ENCODE results near the gene ATXN7L1. TPM values are rescaled to one million over a fixed set of nuclear protein-coding genes. Genes with fewer than 3 reads are reported as not detected.
"Not testable (repeated sequence)": the region's sequence is repeated elsewhere in the genome, so short reads cannot be mapped to it uniquely, and the experiment has no call there.

The ATXN7L1 gene
- total RNA-seq, 1 donor from 2014 or later, result 5.1 TPM

DNA sequence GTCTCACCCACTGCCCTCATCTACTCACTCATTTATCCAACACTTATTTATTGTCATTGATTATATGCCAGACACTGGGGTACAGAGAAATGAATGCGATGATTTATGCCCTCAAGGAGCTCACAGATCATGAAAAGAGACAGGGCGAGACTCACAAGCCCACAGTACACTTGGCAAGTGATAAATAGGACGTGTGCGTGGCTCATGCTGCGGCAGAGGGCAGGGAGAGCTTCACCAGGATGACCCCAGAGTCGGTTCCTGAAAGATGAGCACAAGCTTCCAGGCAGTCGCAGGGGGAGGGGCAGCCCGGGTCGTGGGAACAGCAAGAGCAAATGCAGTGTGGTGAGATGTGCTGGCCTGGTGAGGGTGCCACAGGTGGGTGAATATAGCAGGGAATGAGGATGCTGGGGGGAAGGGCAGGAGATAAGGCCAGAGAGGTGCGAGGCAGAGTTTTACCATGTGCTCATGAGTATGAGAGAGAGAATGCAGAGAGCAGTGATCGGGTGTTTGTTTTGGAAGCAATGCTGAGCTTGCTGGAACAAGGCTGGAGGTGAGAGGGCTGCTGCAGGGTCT is 70.9 kb downstream of the ATXN7L1 start:
- no peak for DNase-seq (ENCODE audit: low read depth)

DNA sequence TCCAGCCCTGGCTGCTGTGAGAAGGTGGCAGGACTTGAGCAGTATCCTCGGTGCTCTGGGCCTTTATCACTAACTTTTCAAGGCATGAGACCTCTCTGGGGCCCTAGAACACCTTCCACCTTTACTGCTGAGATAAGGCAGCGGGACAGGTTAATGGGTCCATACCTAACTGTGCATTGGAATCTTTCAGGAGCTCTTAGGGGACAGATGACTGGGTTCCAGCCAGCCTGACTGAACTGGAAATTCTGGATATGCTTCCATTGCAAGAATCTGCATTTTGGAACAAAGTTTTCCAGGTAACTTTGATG is 73.0 kb downstream of the ATXN7L1 start:
- no peak for DNase-seq (ENCODE audit: low read depth)

DNA sequence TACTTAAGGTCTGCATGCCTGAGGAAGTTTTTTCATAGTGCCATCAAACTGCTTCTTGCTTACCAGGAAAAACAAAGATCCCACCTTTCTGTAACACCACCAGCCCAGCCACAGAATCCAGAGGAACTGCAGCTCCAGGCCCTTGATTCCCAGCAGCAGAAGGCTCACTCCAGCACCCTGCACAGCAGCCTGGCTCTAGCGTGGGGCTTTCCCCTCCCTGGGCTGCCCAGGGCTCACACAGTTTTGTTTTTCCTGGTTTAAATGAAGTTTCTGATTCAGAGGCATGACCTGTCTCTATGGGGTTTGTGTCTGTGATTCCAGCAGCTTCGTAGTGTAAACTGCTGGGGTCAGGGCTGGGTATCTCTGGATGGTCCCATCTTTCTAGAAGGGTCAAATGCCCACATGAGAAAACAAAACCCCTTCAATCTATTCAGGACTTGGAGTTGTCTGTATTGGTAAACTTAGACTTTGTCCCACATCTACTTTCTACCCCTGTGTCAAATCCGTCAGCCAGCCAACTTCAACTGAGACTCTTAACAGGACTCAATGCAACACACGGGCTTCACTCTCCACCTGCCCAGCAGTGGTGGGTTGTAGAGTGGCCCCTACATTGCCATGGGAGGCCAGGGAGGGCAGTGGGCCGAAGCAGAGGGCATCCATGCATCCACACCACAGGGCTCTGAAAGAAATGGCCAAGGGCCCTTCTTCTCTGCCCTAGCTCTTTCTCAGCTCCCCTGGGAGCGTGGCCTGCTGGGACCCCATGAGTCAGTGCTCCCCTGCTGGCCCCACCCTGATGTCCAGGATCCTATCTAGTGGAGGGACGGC is 73.6 kb downstream of the ATXN7L1 start:
- DNase-seq (ENCODE audit: low read depth), result no peak

DNA sequence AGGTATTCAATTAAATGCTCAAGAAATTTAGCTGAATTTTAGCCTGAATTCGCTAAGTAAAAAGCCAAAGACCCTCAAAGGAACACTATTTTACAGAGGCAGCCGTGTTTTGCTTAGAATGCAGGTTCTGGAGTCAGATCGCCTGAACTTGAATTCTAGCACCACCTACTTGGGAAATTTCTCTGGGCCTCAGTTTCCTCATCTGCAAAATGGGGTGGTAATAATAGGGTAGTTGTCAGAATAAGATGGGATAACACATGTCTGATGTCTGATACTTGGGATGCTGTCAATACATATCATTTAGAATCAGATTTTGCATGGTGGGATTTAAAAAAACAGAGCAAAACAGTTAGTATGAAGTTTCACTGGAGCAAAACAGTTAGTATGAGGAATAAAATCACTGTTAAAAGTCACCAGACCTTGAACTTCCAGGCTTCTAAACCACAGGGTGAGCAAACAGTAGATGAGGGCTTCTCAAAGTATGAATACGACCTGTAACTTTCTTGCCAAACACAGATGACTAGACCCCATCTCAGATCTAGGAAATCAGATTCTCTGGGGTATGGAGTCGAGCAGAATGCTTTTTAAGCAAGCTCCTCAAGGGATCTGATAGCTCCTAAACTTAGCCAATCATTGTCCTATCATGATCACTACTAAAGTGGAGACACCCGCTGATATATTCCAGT is 75.4 kb downstream of the ATXN7L1 start:
- DNase-seq (ENCODE audit: low read depth), result no peak

DNA sequence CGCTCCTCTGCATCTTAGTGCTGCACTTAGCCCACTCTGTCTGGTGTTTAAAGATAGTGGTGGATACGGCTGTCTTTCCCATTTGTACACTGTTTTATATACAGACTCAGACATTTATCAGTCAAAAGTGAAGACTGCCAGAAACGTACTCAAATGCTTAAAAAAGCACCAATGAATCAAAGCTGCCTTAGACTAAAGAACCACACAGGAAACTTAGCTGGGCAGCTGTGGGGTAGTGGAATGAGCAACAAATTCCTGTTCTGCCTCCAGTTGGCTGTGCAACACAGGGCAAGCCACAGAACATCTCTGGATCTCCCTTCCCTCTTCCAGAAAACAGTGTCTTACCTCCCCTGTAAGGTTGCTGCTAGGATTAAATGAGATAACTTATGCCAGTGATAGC is 76.0 kb downstream of the ATXN7L1 start:
- DNase-seq (ENCODE audit: low read depth), result peak; percentile 51

DNA sequence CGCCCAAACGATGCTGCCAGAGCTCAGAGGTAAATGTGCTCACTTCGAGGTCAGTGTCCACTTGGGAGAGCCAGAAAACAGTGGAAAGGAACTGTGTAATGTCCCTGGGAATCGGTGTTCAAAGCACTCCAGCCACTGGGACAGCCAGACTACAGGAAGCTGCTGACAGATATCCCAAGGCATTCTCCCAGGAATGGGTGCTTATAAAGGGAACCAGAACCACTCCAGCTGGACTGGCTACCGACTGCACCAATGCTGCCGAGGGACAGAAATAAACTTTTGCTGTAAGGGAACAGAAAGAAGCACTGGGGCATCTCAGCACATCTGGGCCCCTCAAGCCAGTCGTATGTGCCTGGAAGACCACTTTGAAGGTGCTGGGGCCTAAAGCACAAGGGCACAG is 76.7 kb downstream of the ATXN7L1 start:
- peak; percentile 50 for DNase-seq (ENCODE audit: low read depth)

DNA sequence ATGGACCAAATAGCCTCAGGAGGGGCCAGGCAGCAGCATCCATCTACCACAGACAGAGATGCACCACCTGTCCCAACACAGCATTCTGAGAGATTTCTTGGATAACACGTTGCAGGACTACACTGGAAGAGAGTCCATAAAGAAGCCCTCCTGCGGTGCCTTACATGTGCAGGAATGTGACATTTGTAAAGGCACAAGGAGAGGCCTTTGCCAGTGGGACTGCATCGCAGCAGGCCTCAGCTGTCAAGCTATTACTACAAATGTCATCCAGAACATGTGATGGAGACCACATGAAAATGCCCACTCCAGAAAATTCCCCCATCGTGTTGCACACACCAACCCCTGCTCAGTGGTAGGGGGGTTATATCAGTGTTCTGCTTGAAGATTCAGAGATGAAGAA is 77.4 kb downstream of the ATXN7L1 start:
- no peak for DNase-seq (ENCODE audit: low read depth)

DNA sequence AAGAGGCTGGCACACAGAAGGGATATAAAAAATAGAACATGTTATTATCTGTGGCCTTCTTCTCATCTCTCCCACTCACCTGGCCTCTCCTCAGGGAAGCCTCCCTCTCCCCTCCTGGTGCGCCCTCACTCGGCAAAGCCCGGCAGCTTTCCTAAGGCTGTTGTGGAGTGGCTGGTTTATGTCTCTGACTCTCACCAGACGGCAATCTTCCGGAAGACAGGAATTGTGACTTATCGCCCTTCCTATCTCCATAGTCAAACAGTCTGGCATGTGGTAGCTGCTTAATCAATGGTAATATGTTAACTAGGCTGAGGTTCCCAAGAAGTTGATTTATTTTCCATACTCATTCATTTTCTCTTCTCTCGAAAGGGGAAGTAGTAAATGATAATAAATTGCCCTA is 78.7 kb downstream of the ATXN7L1 start:
- DNase-seq (ENCODE audit: low read depth), result no peak

DNA sequence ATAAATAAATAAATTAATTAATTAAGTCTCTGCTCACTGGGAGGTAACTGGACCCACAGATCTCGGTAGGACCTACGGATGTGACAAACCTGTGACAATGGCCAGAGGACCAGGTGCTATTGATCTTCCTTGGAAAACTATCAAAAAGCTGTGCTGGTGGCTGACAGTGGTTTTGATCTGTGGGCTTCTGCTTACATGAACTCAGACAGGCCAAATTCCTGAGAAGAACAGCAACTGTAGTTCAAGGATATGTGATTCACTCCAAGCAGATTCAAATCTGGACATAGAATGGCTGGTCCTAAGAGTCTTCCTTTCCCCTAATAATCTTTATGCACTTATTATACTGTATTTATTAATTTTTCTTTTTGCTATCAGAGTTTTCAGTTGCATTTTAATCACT is 80.0 kb downstream of the ATXN7L1 start:
- peak; percentile 71 for DNase-seq (ENCODE audit: low read depth)

DNA sequence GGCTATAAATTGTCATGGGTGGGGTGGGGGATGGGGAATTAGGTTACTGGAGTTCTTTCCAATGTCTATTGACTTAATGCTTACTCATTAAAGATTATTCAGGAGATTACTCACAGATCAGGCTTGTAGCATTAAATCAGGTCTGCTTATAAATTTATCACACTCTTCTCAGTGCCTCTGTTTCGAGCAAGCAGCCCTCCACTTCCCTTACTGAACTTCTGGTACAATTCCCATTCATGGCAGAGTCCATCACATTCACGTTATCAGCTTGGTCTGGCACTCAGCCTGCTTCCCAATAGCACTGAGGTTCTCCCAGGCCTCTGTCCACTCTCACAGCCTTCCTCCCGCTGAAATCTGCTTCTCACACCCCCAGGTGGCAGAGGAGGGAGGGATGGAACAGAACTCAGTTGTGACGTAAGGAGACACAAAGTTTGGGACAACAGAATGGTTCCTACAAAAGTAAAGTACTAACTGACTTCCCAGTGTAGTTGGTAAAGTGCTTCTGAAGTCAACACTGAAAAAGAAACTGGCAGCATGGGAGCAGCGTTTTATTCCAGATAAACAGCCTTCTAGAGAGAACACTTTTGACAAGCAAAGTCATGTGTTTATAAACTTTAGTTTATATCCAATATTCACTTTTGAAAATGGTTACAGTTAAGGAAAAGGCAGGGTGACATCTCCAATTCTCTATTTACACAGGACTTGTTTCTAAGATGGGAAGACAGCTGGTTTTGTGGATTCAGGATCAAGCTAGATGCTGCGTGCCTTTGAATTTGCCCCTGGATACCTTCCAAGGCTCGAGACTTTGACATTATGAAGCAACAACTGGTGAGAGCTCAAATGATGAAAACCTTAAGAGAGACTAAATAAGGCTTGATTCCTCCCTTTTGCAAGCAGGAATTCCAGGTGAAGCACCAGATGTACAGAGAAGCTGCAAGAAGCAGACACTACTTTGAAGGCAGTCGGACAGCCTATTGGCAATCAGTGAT is 81.4 kb downstream of the ATXN7L1 start:
- peak; percentile 97 for DNase-seq (ENCODE audit: low read depth)

DNA sequence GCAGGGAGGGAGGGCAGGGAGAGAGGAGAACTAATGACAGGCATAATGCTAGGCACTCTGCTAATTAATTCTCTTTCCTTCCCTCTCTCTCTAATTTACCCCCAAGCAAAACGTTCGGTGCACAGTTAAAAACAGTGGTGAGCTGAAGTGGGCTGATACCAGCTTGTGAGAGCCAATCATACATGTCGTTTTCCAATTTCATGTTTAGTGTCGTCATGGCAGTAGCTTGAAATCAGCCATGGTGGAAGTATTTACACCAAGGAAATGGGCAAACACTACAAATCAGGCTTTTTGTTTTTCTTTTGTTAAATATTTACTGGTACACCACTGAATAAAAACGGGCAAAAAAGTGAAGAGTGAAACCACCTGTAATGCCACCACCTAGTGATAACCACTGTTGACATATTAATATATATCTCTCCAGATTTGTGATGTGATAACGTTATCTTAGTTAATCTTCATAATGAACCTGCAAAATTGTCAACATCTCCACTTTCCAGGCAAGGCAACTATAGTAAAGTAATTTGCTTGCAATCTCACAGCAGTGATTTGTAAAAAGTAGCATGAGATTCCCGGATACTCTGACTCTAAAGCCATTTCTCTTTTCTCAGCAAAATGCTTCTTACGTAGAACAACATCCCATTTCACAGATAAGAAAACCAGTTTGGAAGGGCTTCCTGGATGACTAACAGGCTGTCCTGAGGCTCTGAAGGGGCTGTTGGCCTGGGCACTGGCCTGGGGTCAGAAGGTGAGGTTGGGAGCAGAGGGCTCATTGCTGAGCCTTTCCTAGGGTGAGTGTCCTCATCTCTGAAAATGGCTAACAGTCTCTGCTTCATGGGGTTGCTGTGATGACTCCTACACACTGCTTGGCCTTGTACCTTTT is 83.7 kb downstream of the ATXN7L1 start:
- DNase-seq (ENCODE audit: low read depth), result no peak

DNA sequence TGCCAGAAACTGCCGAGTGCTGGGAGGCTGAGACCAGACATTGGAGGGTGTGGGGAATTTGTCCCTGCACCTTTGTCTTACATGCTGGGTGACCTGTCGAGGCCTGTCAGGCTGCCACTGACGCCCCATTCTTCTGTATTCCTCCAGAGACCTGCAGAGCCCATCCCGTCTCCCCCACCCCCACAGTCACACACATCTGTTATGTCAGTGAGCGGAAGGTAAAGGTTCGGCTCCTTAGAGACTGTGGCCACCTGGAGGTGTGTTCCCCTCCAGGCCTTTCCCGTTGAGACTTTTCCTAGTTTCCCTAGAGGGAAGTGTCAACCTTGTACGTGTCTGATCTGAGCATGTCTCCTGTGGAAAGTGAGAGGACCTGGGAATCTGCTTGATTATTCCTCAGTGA is 84.5 kb downstream of the ATXN7L1 start:
- DNase-seq (ENCODE audit: low read depth), result no peak

DNA sequence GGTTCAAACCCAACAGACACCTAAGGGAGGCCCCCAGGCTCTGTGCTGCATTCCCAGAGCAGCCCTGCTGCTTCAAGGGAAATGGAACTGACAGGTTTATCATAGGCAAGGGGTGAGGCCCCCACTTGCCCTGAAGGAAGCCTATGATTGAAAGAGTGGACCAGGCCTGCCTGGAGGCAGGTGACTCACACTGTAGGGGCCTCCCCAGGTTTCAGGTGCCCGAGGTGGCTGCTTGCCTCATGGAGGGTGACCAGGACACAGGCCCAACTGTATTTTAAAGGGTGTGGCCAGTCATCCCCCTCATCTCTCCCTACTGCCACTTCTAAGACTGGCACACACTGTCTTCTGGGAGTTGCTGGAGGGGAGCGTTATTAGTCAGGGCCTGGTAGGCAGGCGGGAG is 85.4 kb downstream of the ATXN7L1 start:
- no peak for DNase-seq (ENCODE audit: low read depth)

DNA sequence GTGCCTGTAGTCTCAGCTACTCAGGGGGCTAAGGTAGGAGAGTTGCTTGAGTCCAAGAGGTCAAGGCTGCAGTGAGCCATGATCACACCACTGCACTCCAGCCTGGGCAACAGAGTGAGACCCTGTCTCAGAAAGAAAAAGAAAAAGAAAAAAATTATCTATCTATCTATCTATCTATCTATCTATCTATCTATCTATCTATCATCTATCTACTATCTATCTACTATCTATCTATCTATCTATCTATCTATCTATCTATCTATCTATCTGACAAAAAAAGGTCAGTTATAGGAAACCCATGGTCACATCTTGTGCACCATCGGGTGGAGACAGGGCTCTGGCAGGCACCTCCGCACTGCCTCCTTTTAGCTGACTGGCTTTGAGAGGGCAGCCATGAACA is 85.9 kb downstream of the ATXN7L1 start:
- DNase-seq (ENCODE audit: low read depth), result not testable (repeated sequence)

DNA sequence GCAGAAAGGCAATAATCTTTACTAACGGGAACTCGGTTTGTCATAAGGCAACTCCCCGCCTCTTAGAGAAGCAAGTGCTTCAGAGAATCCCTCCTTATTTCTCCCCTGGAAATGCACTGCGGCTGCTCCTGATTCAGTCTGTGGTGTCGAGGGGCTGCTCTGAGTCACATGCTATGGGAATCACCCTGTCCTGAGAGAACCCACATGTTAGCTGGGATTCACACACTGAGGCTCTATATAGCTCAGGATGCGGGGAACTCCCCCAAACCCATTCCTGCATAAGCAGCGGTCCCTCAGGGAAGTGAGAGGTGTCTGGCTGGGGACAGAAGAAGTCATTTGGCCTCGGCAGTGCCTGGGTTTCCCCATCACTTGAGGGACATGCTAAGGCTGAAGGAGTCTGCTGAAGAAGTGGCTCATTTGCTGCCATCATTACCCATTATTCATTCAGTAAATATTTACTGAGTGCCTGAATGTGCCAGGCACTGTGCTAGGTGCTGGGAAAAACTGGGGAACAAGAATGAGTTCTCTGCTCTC is 87.5 kb downstream of the ATXN7L1 start:
- no peak for DNase-seq (ENCODE audit: low read depth)

DNA sequence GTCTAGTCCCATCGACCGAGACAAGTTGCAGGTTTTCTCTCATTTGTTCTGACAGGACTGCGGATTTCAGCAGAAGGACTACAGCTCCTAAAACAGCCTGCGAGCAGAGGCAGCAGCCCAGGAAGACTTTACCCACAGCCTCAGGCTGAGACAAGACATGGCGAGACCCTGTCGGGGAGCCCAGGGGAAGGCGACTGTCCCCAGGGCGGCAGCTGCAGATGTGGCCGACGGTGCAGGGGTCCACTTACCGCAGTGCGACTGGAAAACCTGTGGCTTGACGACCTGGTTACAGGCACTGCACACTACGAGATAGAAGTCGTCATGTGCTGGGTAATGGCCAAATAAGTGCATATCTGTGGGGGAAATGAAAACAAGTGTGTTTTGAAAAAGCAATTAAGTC is 88.0 kb downstream of the ATXN7L1 start:
- no peak for DNase-seq (ENCODE audit: low read depth)

DNA sequence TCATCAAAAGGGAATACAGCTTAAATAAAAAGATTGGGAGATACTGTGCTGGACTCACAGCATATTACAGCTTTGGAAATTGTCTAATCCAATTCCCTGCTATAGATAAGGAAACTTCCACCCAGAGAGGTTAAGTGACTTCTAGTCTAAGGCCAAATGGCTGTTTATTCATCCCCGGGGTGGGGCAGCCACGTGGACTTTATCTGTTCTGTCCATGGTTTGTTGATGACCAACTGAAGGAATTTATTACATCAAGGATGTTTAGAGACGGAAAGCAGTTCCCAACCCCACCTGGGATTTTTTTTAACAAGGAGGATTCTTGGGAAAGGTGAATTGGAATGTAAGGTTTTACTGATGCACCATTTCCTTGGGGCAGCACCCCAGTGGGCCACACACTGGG is 88.6 kb downstream of the ATXN7L1 start:
- DNase-seq (ENCODE audit: low read depth), result no peak

DNA sequence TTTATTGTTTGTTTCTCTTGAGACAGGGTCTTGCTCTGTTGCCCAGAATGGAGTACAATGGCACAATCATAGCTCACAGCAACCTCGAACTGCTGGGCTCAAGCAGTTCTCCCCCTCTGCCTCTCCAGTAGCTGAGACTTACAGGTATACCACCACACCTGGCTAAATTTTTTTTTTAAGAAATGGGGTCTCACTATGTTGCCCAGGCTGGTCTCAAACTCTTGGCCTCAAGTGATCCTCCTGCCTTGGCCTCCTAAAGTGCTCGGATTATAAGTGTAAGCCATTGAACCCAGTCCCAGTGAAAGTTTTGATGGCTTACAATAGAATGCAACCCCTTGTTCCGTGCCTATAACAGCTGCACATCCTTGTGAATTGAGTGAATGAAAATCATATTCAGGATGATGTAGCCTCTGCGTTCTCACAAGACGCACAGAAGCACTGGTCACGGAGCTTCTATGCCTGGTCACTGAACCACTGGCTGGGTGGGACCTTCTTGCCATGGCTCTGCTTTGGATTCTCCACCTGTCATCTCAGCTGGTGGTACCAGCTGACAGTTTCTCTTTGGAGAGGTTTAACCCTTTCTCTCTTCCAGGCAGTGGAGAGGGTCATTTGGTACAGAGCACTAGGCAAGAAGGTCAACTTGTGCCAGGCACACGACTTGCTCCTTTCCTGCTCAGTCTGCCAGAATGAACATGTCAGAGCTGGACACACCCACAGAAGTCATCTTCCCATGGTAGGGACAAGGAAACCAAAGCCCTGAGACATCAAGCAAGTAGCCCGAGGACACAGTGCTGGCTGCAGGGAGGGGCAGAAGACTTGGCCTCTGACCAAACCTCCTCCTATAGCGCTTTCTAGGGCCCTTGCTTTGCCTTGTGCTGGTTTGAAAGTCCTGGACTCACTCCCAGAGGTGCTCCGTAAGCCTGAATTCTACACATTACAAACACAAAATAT is 89.6 kb downstream of the ATXN7L1 start:
- peak; percentile 77 for DNase-seq (ENCODE audit: low read depth)
